ENCODE measurements around the gene DAPK2. TPM values are rescaled to one million over a fixed set of nuclear protein-coding genes. Genes with fewer than 3 reads are reported as not detected.

The DAPK2 gene
- total RNA-seq, 4 donors from 2014 or later, result 47.4 to 105 (median 78.7) TPM

- DNase-seq, result no peak
- intact Hi-C loops (cut with DNase I), result loop anchor here (10.0 kb wide), 1 partner anchor 46 kb away; no protein-coding TSS in a partner anchor
These were observed 97.8 kb downstream of the DAPK2 start for GRCh38 chr15:63948436-63948835.

GRCh38 chr15:63947228-63947627 lies 99.1 kb downstream of the DAPK2 start:
- DNase-seq, result no peak
- no peaks in the 10 kb centered on the region for H3K9me3 ChIP-seq
- H3K27me3 ChIP-seq, result no peaks in the 10 kb centered on the region
- intact Hi-C loops (cut with DNase I), result loop anchor here (10.0 kb wide), 1 partner anchor 48 kb away; no protein-coding TSS in a partner anchor
- H3K27ac ChIP-seq, result peak overlapping the region in 1 of 3 donors; percentile 90
- TF ChIP-seq POLR2A (IDR thresholded peaks at IDR 0.05) (no peak), CTCF (IDR thresholded peaks at IDR 0.05) (no peak)
- no peaks in the 10 kb centered on the region for H3K36me3 ChIP-seq
- peaks cover 19 to 49% of the 10 kb centered on the region in 2 donors for H3K4me1 ChIP-seq
- H3K4me3 ChIP-seq (replicated peaks in 1 of 3), result no peak overlapping the region
- WGBS, 2 donors, result 96 to 98% methylated on average over 4 of the region's 4 CpGs

More at GRCh38 chr15:63948436-63948835, 97.8 kb downstream of the DAPK2 start:
- no peaks in the 10 kb centered on the region for H3K36me3 ChIP-seq
- peak overlapping the region in 1 of 3 donors; percentile 19 for H3K27ac ChIP-seq
- H3K4me1 ChIP-seq, result peaks cover 10 to 39% of the 10 kb centered on the region in 2 donors
- no peak overlapping the region for H3K4me3 ChIP-seq (replicated peaks in 1 of 3)
- TF ChIP-seq CTCF (IDR thresholded peaks at IDR 0.05), result no peak
- TF ChIP-seq POLR2A (IDR thresholded peaks at IDR 0.05), result no peak
- no peaks in the 10 kb centered on the region for H3K27me3 ChIP-seq
- H3K9me3 ChIP-seq, result no peaks in the 10 kb centered on the region
- 94 to 96% methylated on average over 5 of the region's 5 CpGs for WGBS, 2 donors

GRCh38 chr15:63946524-63947065 lies 99.7 kb downstream of the DAPK2 start:
- peak overlapping the region; percentile 69 to 98 (median 90) for H3K27ac ChIP-seq
- H3K4me1 ChIP-seq, result peaks cover 25 to 55% of the 10 kb centered on the region in 2 donors
- WGBS, 2 donors, result 93 to 96% methylated on average over 2 to 4 of the region's 4 CpGs
- H3K9me3 ChIP-seq, result no peaks in the 10 kb centered on the region
- H3K4me3 ChIP-seq (replicated peaks in 1 of 3), result no peak overlapping the region
- no peak for TF ChIP-seq POLR2A (IDR thresholded peaks at IDR 0.05)
- TF ChIP-seq CTCF (IDR thresholded peaks at IDR 0.05), result no peak
- no peak for DNase-seq
- H3K27me3 ChIP-seq, result no peaks in the 10 kb centered on the region
- H3K36me3 ChIP-seq, result no peaks in the 10 kb centered on the region
- intact Hi-C loops (cut with DNase I), result loop anchor here (10.0 kb wide), 1 partner anchor 48 kb away; no protein-coding TSS in a partner anchor

GRCh38 chr15:63945838-63946298 lies 100.4 kb downstream of the DAPK2 start:
- WGBS, 2 donors, result 75 to 86% methylated on average over 7 to 9 of the region's 9 CpGs
- intact Hi-C loops (cut with DNase I), result loop anchor here (10.0 kb wide), 1 partner anchor 49 kb away; no protein-coding TSS in a partner anchor
- H3K9me3 ChIP-seq, result no peaks in the 10 kb centered on the region
- H3K36me3 ChIP-seq, result no peaks in the 10 kb centered on the region
- H3K27ac ChIP-seq, result peak overlapping the region; percentile 69 to 98 (median 90)
- no peak overlapping the region for H3K4me3 ChIP-seq (replicated peaks in 1 of 3)
- H3K27me3 ChIP-seq, result no peaks in the 10 kb centered on the region
- TF ChIP-seq CTCF (IDR thresholded peaks at IDR 0.05) (peak in 3 of 6 experiments; percentile 39 to 53 (median 48)), POLR2A (IDR thresholded peaks at IDR 0.05) (peak in 1 of 2 donors; percentile 43)
- DNase-seq, result peak; percentile 68 to 72
- H3K4me1 ChIP-seq, result peaks cover 32 to 58% of the 10 kb centered on the region in 2 donors
